ENCODE data around the gene GRK6.

Gene GRK6

GRCh38 chr5:177396078-177396477 is 30.4 kb upstream of the GRK6 start:
- peaks cover 7 to 57% of the 10 kb centered on the region in 2 donors for H3K27me3 ChIP-seq
- H3K4me1 ChIP-seq = peaks cover 0 to 9% (median 6%) of the 10 kb centered on the region in 4 donors
- H3K9me3 ChIP-seq = no peaks in the 10 kb centered on the region
- intact Hi-C loops (cut with DNase I; ENCODE audit: low total_unique reads) = no loop called here
- H3K4me3 ChIP-seq = no peak overlapping the region
- no peak for DNase-seq
- H3K36me3 ChIP-seq = no peaks in the 10 kb centered on the region
- H3K27ac ChIP-seq = no peak overlapping the region
- TF ChIP-seq CTCF (IDR thresholded peaks at IDR 0.05) = no peak

GRCh38 chr5:177396807-177397206 is 29.7 kb upstream of the GRK6 start:
- H3K27me3 ChIP-seq = peaks cover 7 to 64% of the 10 kb centered on the region in 2 donors
- TF ChIP-seq CTCF (IDR thresholded peaks at IDR 0.05) = no peak
- no peaks in the 10 kb centered on the region for H3K36me3 ChIP-seq

GRCh38 chr5:177397875-177398390 is 28.5 kb upstream of the GRK6 start:
- TF ChIP-seq CTCF (IDR thresholded peaks at IDR 0.05) = no peak
- Histone ChIP-seq H3K4me3 (no peak overlapping the region), H3K27me3 (peaks cover 7 to 76% of the 10 kb centered on the region in 2 donors)

More at GRCh38 chr5:177396807-177397206, 29.7 kb upstream of the GRK6 start:
- Histone ChIP-seq H3K27ac (no peak overlapping the region), H3K9me3 (no peaks in the 10 kb centered on the region), H3K4me1 (peaks cover 0 to 9% (median 6%) of the 10 kb centered on the region in 4 donors), H3K4me3 (no peak overlapping the region)
- no peak for DNase-seq
- intact Hi-C loops (cut with DNase I; ENCODE audit: low total_unique reads) = no loop called here

GRCh38 chr5:177399997-177400868 is 26.2 kb upstream of the GRK6 start, which contains the start of gene PFN3:
TSS of gene PFN3 (minus strand) at chr5:177400661. CDS start at chr5:177400576, 85 bp downstream.
- no peaks in the 10 kb centered on the region for H3K36me3 ChIP-seq
- no peaks in the 10 kb centered on the region for H3K9me3 ChIP-seq
- no peak within 1 kb of the TSS for H3K4me3 ChIP-seq
- intact Hi-C loops (cut with DNase I; ENCODE audit: low total_unique reads) = no loop called here
- no peak for DNase-seq
- peaks cover 0 to 38% (median 34%) of the 10 kb centered on the region in 4 donors for H3K4me1 ChIP-seq
- peaks cover 7 to 95% of the 10 kb centered on the region in 2 donors for H3K27me3 ChIP-seq
- no peak within 1 kb of the TSS for H3K27ac ChIP-seq
- no peak for TF ChIP-seq CTCF (IDR thresholded peaks at IDR 0.05)

More at GRCh38 chr5:177397875-177398390, 28.5 kb upstream of the GRK6 start:
- peaks cover 0 to 19% (median 15%) of the 10 kb centered on the region in 4 donors for H3K4me1 ChIP-seq
- no peak for DNase-seq
- H3K27ac ChIP-seq = no peak overlapping the region
- H3K36me3 ChIP-seq = no peaks in the 10 kb centered on the region
- H3K9me3 ChIP-seq = no peaks in the 10 kb centered on the region
- intact Hi-C loops (cut with DNase I; ENCODE audit: low total_unique reads) = no loop called here

GRCh38 chr5:177402271-177403043 is 24.0 kb upstream of the GRK6 start:
- intact Hi-C loops (cut with DNase I; ENCODE audit: low total_unique reads) = no loop called here
- H3K27ac ChIP-seq = no peak overlapping the region
- peaks cover 7 to 79% of the 10 kb centered on the region in 2 donors for H3K27me3 ChIP-seq
- DNase-seq = no peak
- no peaks in the 10 kb centered on the region for H3K36me3 ChIP-seq
- TF ChIP-seq CTCF (IDR thresholded peaks at IDR 0.05) = peak in 1 of 2 experiments; percentile 14
- H3K9me3 ChIP-seq = no peaks in the 10 kb centered on the region
- H3K4me3 ChIP-seq = no peak overlapping the region
- peaks cover 0 to 38% (median 34%) of the 10 kb centered on the region in 4 donors for H3K4me1 ChIP-seq
